ENCODE results near the gene SLC25A21. TPM values are rescaled to one million over a fixed set of nuclear protein-coding genes. Genes with fewer than 3 reads are reported as not detected.
"Not testable (repeated sequence)": the region's sequence is repeated elsewhere in the genome, so short reads cannot be mapped to it uniquely, and the experiment has no call there.

Gene SLC25A21
- total and polyA plus RNA-seq, 7 donors: 0.13 to 1.5 (median 1.1) TPM; not detected in 2

GRCh38 chr14:37157987-37158386 lies 14.4 kb downstream of the SLC25A21 start:
- intact Hi-C loops (cut with DNase I): no loop called here
- H3K9me3 ChIP-seq: no peaks in the 10 kb centered on the region
- TF ChIP-seq POLR2A (IDR thresholded peaks at IDR 0.05): no peak
- TF ChIP-seq, protein P1, sequence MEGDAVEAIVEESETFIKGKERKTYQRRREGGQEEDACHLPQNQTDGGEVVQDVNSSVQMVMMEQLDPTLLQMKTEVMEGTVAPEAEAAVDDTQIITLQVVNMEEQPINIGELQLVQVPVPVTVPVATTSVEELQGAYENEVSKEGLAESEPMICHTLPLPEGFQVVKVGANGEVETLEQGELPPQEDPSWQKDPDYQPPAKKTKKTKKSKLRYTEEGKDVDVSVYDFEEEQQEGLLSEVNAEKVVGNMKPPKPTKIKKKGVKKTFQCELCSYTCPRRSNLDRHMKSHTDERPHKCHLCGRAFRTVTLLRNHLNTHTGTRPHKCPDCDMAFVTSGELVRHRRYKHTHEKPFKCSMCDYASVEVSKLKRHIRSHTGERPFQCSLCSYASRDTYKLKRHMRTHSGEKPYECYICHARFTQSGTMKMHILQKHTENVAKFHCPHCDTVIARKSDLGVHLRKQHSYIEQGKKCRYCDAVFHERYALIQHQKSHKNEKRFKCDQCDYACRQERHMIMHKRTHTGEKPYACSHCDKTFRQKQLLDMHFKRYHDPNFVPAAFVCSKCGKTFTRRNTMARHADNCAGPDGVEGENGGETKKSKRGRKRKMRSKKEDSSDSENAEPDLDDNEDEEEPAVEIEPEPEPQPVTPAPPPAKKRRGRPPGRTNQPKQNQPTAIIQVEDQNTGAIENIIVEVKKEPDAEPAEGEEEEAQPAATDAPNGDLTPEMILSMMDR (IDR thresholded peaks at IDR 0.05): no peak
- no peak for TF ChIP-seq POLR2AphosphoS5 (IDR thresholded peaks at IDR 0.05)
- no peak for TF ChIP-seq EP300 (IDR thresholded peaks at IDR 0.05)
- no peak overlapping the region for H3K4me3 ChIP-seq
- no peak overlapping the region for H3K27ac ChIP-seq
- no peak for DNase-seq
- 85 to 93% methylated on average over 2 of the region's 2 CpGs for WGBS, 2 donors
- no peaks in the 10 kb centered on the region for H3K27me3 ChIP-seq
- H3K4me1 ChIP-seq: no peaks in the 10 kb centered on the region
- H3K36me3 ChIP-seq: no peaks in the 10 kb centered on the region

DNA sequence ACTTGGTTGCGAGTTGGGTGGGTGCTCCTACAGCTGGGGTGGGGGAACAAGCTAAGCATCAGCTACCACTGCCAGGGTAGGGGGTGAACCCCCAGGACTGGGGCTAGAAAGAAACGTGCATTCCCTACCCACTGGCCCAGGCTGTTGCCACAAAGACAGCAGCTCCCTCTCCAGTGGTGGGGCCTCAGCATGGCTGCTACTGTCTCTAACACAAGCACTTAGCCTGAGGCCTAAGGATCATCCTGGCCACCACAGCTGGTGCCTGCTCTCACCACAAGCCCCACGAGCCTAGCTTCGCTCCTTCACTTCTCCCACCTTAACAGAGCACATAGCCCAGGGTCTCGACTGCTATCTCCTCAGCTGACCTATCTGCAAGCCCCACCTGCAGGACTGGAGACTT lies 18.9 kb downstream of the SLC25A21 start:
- Histone ChIP-seq H3K9me3 (no peaks in the 10 kb centered on the region), H3K4me1 (peaks cover 0 to 8% (median 0%) of the 10 kb centered on the region in 4 donors), H3K36me3 (no peaks in the 10 kb centered on the region), H3K27me3 (no peaks in the 10 kb centered on the region), H3K4me3 (no peak overlapping the region), H3K27ac (no peak overlapping the region)
- no peak for DNase-seq
- 82 to 85% methylated on average over 5 of the region's 5 CpGs for whole genome bisulfite sequencing, 2 donors
- TF ChIP-seq, protein P1 (IDR thresholded peaks at IDR 0.05): no peak
- no peak for TF ChIP-seq EP300 (IDR thresholded peaks at IDR 0.05)
- TF ChIP-seq POLR2A (IDR thresholded peaks at IDR 0.05): no peak
- TF ChIP-seq POLR2AphosphoS5 (IDR thresholded peaks at IDR 0.05): no peak
- intact Hi-C loops (cut with DNase I): no loop called here

GRCh38 chr14:37153005-37153404 lies 19.4 kb downstream of the SLC25A21 start:
- Histone ChIP-seq H3K36me3 (no peaks in the 10 kb centered on the region), H3K27ac (no peak overlapping the region), H3K4me3 (no peak overlapping the region), H3K4me1 (peaks cover 0 to 8% (median 0%) of the 10 kb centered on the region in 4 donors), H3K27me3 (no peaks in the 10 kb centered on the region), H3K9me3 (no peaks in the 10 kb centered on the region)
- WGBS, 2 donors: 34 to 70% methylated on average over 1 of the region's 1 CpG
- no peak for TF ChIP-seq POLR2AphosphoS5 (IDR thresholded peaks at IDR 0.05)
- TF ChIP-seq, protein P1 (IDR thresholded peaks at IDR 0.05): no peak
- no peak for TF ChIP-seq EP300 (IDR thresholded peaks at IDR 0.05)
- intact Hi-C loops (cut with DNase I): no loop called here
- no peak for DNase-seq

GRCh38 chr14:37150414-37150813 lies 22.0 kb downstream of the SLC25A21 start:
- Histone ChIP-seq H3K27me3 (no peaks in the 10 kb centered on the region), H3K4me3 (no peak overlapping the region), H3K36me3 (no peaks in the 10 kb centered on the region), H3K4me1 (peaks cover 0 to 8% (median 0%) of the 10 kb centered on the region in 4 donors), H3K9me3 (no peaks in the 10 kb centered on the region), H3K27ac (no peak overlapping the region)
- TF ChIP-seq POLR2AphosphoS5 (IDR thresholded peaks at IDR 0.05): no peak
- TF ChIP-seq, protein P1 (IDR thresholded peaks at IDR 0.05): peak in 3 of 4 experiments; percentile 25 to 62 (median 34)
- intact Hi-C loops (cut with DNase I): no loop called here
- 0% methylated on average over 3 of the region's 3 CpGs for WGBS, 2 donors
- no peak for DNase-seq

DNA sequence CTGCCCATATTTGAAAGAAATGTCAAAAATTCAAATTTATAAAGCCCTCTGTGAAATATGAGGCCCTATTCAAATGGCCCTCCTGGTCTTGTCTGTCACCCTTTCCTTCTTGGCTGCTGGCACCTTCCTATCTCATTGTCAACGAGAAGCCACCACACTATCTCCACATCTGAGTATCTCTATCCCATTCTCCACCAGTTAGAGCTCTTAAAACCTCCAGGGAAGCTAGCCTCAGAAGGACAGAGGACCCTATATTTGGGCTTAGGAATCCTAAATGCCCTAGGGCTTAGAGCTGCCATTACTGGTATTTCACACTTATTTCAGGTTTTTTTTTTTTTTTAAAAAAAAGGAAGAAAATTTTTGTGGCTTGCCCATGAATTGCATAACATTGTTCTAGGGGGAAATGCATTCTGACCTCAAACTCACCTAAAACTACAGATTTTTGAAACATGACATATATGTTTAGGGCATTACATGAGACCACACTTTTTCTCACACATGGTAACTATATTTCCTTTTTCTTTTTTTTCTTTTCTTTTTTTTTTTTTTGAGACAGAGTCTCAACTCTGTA lies 25.0 kb downstream of the SLC25A21 start:
- 64 to 70% methylated on average over 1 of the region's 1 CpG for WGBS, 2 donors
- H3K9me3 ChIP-seq: no peaks in the 10 kb centered on the region
- H3K4me3 ChIP-seq: no peak overlapping the region
- no peaks in the 10 kb centered on the region for H3K27me3 ChIP-seq
- no peaks in the 10 kb centered on the region for H3K36me3 ChIP-seq
- DNase-seq: no peak
- intact Hi-C loops (cut with DNase I): no loop called here
- no peak overlapping the region for H3K27ac ChIP-seq
- peaks cover 0 to 8% (median 0%) of the 10 kb centered on the region in 4 donors for H3K4me1 ChIP-seq
- TF ChIP-seq POLR2AphosphoS5 (IDR thresholded peaks at IDR 0.05) (no peak), POLR2A (IDR thresholded peaks at IDR 0.05) (no peak), EP300 (IDR thresholded peaks at IDR 0.05) (no peak)
- TF ChIP-seq, protein P1 (IDR thresholded peaks at IDR 0.05): no peak

- DNase-seq; H3K9me3 ChIP-seq; H3K4me1 ChIP-seq; intact Hi-C loops (cut with DNase I); H3K27ac ChIP-seq; H3K27me3 ChIP-seq; H3K4me3 ChIP-seq; H3K36me3 ChIP-seq: not testable (repeated sequence)
- 74 to 82% methylated on average over 1 of the region's 1 CpG for WGBS, 2 donors
These were observed 26.0 kb downstream of the SLC25A21 start for GRCh38 chr14:37146438-37146837.
